Stimulated activated CD8-positive, alpha-beta memory T cell treated with anti-CD3 and anti-CD28 coated beads, Interleukin-12 subunit alpha, Interleukin-12 subunit beta, amount 100 ng/mL, for 24 hours (primary cell): Measurements from ENCODE around the gene GLE1.
"Not testable (repeated sequence)": the region's sequence is repeated elsewhere in the genome, so short reads cannot be mapped to it uniquely, and the experiment has no call there.

Source experiments
- DNase-seq: peaks from one replicate; pipeline ENCODE4 v3.0.0-alpha.2; 2020; ENCODE audit errors: extremely low read depth

GLE1 gene

DNA sequence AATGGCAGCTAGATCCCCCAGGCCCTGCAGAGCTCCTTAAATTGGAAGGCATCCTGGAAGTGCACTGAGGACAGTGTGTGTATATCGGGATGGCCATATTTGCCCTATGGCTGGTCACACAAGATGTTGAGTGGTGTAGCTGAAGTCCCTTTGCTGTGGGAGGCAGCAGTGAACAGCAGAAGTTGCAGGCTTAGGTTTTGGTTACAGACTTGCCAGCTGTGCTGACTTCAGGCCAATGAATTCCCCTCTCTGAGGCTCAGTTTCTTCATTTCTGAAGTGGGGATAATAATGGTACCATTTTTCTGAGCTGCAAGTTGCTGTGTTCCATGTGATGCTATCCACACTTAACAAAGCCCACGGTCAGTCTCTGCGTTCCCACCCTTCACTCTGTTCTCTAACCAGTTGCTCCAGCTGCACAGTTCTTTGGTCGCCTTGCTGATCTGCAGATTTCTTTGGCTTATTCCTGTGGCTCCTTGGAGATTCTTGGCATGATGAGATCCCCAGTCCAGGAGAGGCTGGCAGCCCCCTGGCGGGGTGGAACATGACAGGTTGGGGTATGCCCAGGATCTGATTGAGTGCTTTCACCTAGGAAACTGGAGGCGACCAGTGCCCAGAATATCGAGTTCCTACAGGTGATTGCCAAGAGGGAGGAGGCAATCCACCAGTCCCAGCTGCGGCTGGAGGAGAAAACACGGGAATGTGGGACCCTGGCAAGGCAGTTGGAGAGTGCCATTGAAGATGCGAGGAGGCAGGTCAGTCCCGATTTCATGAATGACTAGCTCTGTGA lies 6.5 kb upstream of the GLE1 start:
- DNase-seq, result no peak

DNA sequence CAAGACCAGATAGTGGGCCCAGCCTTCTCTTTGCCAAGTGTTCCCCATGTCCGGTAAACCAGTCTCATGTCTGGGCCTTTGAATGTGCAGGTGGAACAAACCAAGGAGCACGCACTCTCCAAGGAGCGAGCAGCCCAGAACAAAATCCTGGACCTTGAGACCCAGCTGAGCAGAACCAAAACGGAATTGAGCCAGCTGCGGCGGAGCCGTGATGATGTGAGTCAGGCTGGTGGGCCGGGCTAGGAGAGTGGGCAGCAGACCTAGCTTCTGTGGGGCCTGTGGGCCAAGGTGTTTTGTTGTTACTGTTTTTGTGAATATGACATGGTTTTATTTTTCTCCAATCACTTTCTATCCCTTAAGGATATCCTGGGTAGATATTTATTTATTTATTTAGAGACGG lies 5.6 kb upstream of the GLE1 start:
- DNase-seq, result no peak

DNA sequence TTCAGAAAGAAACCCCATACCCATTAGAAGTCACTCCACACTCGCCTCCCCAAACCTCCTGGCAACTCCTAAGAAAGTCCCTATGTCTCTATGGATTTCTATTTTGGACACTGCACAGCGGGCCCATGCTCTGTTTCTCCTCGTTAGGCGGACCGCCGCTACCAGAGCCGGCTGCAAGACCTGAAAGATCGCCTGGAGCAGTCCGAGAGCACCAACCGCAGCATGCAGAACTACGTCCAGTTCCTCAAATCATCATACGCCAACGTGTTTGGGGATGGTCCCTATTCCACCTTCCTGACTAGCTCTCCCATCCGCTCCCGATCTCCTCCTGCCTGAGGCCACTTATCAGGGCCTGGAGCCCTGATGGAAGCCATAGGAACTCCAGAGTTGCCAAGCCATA lies 4.6 kb upstream of the GLE1 start:
- no peak for DNase-seq

- not testable (repeated sequence) for DNase-seq
Measured at GRCh38 chr9:128503415-128503825, 1.1 kb upstream of the GLE1 start.

- no peak for DNase-seq
Measured at GRCh38 chr9:128503870-128504269, 649 bp upstream of the GLE1 start.

DNA sequence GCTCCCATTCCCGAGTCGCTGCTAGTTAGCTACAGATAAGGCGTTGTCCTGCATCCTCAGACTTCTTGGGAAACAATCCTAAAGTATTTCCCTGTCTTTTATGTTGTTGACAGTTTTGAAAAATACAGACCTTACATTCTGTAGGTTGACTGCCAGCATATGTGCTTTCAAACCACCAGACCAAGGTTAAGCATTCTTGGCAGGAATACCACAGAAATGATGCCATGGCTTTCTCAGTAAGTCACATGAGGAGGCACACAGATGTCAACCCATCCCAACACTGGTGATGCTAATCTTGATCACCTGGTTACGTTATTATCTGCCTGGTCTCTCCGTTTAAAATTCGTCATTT lies 871 bp downstream of the GLE1 start:
- no peak for DNase-seq

DNA sequence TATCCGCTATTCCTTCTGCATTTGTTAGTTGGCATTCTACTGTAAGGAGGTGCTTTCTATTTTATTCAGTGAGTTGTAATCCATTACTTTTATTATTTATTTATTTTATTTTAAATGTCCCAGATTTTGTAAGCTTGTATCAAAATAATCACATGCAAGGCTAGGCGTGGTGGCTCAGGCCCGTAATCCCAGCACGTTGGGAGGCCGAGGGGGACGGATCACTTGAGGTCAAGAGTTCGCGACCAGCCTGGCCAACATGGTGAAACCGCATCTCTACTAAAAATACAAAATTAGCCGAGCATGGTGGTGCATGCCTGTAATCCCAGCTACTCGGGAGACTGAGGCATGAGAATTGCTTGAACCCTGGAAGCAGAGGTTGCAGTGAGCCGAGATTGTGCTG lies 1.4 kb downstream of the GLE1 start:
- DNase-seq, result not testable (repeated sequence)

GRCh38 chr9:128512820-128513219 lies 8.3 kb downstream of the GLE1 start:
- no peak for DNase-seq

DNA sequence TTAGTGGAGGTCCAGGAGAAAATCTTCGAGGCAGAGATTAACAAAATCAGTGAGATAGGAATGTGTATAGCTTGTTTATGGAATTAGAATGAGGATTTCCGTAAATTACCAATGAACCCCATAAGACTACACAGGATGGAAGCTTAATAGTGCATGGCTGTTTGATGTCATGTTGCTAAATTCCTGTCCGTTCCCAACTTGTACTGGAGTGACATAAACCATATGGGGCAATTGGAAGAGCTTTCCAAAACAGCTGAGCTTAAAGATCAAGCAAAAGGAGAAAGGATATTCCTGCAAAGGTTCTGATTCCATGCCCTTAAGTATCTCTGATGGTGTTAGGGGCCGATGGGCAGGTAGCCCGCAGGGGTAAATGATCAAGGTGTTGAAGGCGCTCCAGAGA lies 17.4 kb downstream of the GLE1 start:
- DNase-seq, result no peak

DNA sequence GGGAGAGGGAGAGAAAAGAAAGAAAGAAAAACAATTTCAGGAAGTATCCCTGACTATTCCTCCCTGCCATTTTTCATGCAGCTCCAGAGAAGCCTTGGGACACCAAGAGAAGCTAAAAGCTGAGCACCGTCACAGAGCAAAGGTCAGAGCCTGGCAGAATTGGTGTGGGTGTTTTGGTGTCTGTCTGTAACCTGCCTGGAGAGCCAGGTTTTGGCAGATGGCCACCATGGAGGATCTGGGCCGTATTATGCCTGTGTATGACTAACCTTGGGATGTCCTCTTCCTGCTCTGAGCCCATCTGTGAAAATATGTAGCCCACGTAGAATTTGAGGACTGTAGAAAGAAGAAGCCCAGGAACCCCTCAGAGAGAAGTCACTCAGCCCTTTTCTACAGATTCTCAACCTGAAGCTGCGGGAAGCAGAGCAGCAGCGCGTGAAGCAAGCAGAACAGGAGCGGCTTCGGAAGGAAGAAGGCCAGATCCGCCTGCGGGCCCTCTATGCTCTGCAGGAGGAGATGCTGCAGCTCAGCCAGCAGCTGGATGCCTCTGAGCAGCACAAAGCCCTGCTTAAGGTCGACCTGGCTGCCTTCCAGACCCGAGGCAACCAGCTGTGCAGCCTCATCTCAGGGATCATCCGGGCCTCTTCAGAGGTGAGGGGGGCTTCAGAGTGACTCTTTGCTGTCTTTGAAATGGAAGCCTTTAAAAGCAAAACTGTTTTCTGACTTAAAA lies 18.8 kb downstream of the GLE1 start:
- no peak for DNase-seq

DNA sequence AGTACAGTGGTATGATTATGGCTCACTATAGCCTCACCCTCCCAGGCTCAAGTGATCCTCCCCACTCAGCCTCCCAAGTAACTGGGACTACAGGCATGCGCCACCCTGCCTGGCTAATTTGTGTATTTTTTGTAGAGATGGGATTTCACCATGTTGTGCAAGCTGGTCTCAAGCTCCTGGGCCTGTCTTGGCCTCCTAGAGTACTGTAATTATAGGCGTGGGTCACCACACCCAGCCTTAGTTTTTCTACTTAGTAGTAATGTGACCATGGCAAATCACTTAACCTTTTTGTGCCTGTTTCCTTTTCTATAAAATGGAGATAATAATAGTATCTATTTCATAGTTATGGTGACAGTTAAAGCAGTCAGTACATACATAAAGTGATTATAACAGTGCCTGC lies 22.2 kb downstream of the GLE1 start:
- no peak for DNase-seq

GRCh38 chr9:128528445-128529160 lies 24.1 kb downstream of the GLE1 start:
- DNase-seq, result no peak

DNA sequence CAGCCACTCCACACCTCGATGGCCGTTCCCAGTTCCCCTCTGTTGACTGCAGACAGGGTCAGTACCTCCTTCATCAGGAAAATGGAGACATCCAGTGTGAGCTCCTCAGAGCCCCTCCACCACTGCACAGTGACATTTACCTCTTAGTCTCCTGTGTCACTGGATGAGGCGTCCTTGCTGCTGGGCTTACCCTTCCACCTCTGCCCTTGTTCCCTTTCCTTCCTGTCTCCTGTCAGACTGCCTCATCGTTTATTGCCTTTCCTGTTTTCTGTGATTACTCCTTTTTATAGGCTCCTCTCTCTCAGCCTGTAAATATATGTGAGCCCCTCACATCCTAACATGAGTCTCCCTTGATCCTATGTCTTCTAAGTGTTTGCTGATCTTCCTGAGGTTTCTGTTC lies 24.7 kb downstream of the GLE1 start:
- DNase-seq, result no peak

DNA sequence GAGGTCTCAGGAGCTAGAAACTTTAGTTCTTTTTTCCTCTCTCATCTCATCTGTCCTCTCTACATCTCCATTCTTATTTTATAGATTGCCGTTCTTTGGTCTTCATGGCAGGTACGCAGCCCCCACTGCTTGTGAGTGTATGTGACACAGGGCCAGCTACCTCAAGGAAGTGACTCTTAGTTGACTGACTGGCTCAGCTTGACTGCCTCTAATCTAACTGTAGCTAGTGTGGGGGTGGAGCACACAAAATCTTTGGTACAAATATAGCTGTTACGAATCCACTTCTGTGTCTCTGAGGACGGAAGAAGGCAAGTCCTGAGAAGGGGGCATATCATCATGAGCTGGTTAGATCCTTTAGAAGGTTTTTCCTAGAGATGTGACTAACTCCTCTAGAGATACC lies 28.1 kb downstream of the GLE1 start:
- no peak for DNase-seq

DNA sequence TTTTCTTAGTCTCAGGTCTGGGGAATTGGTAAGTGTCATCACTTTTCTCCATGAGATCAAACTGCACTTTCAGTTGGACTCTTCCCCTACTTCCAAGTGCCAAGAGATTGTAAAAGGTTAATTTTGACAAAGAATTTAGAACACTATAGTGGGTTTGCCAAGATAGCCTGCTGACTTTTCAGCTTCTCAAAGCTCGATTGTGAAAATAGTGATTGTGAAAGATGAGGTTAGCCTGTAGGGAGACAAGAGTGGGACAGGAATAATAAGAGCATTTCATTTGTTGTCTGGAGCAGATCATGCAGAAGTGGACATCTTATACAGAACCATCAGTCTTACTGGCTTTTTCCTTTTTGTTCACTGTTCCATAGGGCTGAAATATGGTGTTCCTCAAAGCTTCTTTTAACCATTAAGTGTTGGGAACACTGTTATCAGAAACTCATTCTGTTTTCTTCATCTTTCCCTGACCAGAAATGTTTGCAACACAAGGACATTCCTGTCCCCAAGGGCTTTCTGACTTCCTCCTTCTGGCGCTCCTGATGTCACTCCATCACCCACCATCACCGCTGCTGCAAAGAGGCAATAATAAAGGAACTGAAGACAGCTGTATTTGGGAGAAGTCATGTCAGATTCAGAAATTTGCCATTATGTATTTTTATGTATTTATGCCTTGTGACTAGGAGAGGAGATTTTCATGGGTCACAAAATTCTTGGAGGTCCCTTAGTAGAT lies 36.3 kb downstream of the GLE1 start:
- DNase-seq, result no peak

- no peak for DNase-seq
Measured at GRCh38 chr9:128546504-128546903, 42.0 kb downstream of the GLE1 start.

DNA sequence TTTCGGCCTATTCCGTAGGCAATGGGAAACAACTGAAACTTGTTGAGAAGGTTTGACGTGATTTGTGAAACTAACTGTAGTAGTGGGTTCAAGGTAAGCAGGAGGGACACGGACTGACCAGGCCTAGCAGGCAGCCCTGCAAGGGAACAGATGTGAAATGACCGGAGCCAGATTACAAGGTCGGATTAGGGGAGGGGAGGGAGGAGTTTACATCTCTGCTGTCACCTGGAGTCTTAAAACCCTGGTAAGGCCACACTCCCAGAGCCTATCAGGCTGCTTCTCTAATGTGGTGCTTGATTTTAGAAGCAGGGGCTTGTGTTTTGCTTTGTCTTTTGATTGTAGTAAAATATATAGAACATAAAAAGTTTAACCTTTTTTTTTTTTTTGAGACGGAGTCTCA lies 44.4 kb downstream of the GLE1 start:
- no peak for DNase-seq

DNA sequence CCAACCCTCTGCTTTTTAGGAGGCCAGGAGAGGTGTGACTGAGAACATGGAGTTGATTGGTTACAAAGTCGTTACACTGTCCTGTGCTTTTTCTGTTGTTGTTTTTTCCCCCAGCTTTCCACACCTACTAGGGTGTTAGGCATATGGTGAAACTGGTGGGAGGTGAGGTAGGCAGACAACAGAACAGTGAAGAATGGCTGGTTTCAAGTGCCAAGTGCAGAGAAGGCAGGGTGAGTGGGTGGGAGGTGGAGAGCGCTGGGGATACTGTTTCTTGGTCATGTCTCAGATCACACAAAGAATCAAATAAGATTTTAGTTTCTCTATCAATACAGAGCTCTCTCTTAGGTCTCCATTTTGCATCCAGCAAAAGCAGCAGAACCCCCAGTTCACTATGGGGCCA lies 45.7 kb downstream of the GLE1 start:
- DNase-seq, result no peak

DNA sequence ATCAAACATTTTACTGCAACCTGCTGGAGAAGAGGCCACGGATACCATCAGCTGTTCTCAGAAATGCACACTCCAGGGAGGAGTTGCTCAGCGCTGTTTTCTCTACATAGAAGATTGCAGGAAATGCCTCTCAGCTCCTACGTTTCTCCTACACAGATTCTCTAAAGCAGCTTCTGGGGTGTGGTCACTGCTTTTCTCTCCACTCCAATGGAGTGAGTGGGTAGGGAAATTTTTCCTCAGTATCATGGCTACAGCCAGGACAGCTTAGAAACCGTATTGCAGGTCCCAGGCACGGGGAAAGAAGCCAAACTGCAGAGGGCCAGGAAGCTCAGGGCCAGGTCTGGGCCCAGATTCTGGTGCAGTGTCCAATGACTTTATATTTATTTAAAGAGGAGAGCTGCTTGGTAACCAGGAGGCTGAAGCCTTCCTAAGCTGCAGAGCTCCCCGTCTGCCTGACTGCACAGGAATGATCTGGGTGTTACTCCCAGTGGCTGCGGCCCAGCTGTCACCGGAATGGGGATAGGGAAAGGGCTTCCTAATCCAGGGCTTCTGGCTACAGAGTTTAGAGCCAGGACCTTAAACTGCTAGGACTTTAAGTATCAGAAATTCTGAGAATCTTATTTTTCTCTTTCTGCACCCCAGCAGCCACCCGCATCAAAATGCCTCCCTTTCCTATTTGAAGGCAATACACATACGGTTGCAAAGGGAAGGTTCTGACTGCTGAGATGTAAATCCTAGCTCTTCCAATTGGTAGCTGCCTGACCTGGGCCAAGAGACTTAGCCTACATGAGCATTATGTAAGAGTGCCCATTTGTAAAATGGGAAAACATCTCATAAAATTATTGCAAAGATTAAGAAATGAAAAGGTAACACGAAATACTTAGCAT lies 46.5 kb downstream of the GLE1 start:
- DNase-seq, result no peak

DNA sequence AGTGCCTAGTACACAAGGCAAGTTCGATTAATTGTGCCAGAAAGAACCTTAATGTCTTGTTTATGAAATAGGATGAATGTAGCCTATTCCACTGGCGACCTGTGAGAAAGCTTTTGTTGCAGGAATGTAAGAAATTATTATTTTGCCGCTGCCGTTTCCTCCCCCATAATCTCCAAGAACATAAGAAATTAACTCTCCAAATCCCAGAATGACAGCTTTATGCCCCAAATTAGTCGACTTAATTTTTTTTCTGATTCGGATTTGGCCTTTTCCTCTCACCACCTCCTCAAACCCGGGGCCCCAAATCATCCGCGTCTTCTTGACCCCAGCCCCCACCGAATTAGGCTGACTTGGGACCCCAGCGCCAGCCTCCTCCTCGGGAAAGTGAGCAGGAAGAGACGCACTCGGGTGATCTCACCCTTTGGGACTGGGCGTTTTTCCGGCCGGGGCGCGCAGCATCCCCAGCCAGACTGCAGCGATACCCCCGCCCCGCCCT lies 47.2 kb downstream of the GLE1 start:
- no peak for DNase-seq

DNA sequence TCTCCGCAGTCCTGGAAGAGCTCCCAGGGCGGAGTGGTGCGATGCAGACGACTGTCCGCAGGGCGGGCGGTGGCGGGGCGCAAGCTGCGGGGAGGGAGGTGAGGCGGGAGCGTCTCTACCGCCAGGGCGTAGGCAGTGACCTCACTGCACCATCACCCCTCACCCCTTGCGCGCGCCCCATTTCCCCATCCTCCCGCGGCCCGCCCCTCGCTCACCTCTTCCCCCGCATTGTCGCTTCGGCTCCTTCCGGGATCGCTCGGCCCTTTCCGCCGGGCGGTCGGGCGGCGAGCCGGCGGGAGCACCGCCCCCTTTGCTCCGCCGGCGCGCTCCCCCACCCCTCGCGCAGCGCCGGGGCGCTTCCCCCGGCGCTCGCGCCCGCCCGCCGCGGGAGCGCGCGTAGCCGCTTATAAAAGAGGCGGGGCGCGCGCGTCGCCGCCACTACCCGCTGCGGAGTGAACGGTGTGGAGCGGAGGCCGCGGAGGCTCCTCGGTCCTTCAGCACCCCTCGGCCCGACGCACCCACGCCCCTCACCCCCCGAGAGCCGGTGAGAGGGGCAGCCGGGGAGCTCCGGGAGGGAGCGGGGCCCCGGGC lies 47.7 kb downstream of the GLE1 start, which contains the start of gene SPTAN1:
Gene SPTAN1 (plus strand): TSS at position 435 of the 591 bp plus-strand sequence. CDS start 14,154 bp downstream, outside the sequence.
- DNase-seq, result peak; percentile 81
